Prostate gland (tissue), 2 donors: ENCODE results near the gene OR2T1. TPM values are rescaled to one million over a fixed set of nuclear protein-coding genes. Genes with fewer than 3 reads are reported as not detected.
"Not testable (repeated sequence)": the region's sequence is repeated elsewhere in the genome, so short reads cannot be mapped to it uniquely, and the experiment has no call there.

Experiments used
- DNase-seq: peaks from one replicate; pipeline ENCODE4 v3.0.0-alpha.2; 2019; ENCODE audit warnings: low spot score
- H3K27ac ChIP-seq, 2 donors: fragments of 200-600 bp; sonication (generic); 2 replicates each; pipeline ENCODE4 v1.5.1; 2017 to 2019
- H3K27me3 ChIP-seq: fragments of 200-600 bp; sonication (generic); replicated peaks from 2 replicates; pipeline ENCODE4 v1.5.1; 2019; ENCODE audit not compliant: insufficient read depth
- H3K36me3 ChIP-seq, 2 donors: fragments of 200-600 bp; sonication (generic); 1 replicate in 1 of 2; 2 replicates in 1 of 2; pipeline versions ENCODE4 v1.5.1 to v1.8.1; 2017 to 2019
- H3K4me1 ChIP-seq: fragments of 200-600 bp; sonication (generic); replicated peaks from 2 replicates; pipeline ENCODE4 v1.5.1; 2019
- H3K4me3 ChIP-seq, 2 donors: fragments of 200-600 bp; sonication (generic); 2 replicates each; pipeline ENCODE4 v1.5.1; 2017 to 2019
- H3K9me3 ChIP-seq: fragments of 200-600 bp; sonication (generic); 2 replicates; pipeline ENCODE4 v1.5.1; 2017
- POLR2AphosphoS5 ChIP-seq: sonication (generic); formaldehyde crosslinking; IDR thresholded peaks from one replicate; pipeline ENCODE4 v1.6.1; 2017; ENCODE audit warnings: antibody characterized with exemption
- WGBS: methylation state at CpG from one replicate; pipeline ENCODE4 v1.1.5; 2018; 5-methylcytosine and 5-hydroxymethylcytosine counted together
- intact Hi-C: fragments of 100-400 bp; cut with DNase I; formaldehyde crosslinking; loops from one replicate; pipeline ENCODE4 v1.14.2; 2022
- total RNA-seq, 2 donors: library from RNA; depleted of rRNA; stranded (reverse); fragments of >200 nt; gene quantifications; one replicate each; pipeline ENCODE4 v1.1.0, GENCODE V29; 2016

The OR2T1 gene
- total RNA-seq, 2 donors from 2014 or later = not detected

DNA sequence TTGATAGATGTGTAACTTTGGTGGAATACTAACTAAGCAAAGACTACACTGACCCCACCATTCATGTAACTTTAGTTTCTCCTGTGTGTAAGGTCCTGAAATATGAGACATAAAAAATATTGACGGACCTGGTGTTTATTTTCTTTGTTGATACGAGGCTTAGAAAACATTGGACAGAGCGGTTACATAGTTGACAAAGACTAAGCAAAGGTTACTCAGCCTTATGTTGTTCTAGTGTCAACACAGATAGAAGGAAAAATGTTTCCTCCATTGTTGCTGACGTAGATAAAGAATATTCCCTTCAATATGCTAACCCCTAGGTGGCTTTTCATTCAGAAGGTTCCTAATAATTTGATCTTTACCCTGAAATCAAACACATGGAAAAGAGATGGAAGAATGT lies 52.2 kb downstream of the OR2T1 start:
- H3K9me3 ChIP-seq, H3K27me3 ChIP-seq, intact Hi-C loops, H3K36me3 ChIP-seq, DNase-seq, H3K4me3 ChIP-seq, H3K27ac ChIP-seq, H3K4me1 ChIP-seq: not testable (repeated sequence)
- TF ChIP-seq POLR2AphosphoS5 = peak; percentile 8
- WGBS = 58% methylated on average over 2 of the region's 4 CpGs

DNA sequence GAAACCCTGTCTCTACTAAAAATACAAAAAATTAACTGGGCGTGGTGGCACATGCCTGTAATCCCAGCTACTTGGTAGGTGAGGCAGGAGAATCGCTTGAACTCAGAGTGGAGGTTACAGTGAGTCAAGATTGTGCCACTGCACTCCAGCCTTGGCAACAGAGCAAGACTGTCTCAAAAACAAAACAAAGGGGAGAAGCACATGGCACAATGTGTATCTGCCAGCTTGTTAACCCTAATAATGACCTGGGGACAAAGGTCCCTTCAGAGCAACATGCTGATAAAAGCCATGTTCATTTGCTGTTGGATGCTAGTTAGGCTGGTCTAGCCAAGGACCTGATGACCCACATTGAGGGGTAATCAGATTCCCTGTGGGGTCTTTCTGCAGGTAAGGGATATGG lies 53.8 kb downstream of the OR2T1 start:
- H3K27me3 ChIP-seq, intact Hi-C loops, H3K4me1 ChIP-seq, H3K9me3 ChIP-seq, H3K4me3 ChIP-seq, DNase-seq, H3K36me3 ChIP-seq: not testable (repeated sequence)
- peak overlapping the region in 1 of 2 donors; percentile 51 for H3K27ac ChIP-seq
- WGBS = no CpG with 5 or more reads among the region's 2 CpGs

Other genes with a start within 250 kb of the OR2T1 start
- gene OR2M2, start 228.2 kb upstream of the OR2T1 start, total RNA-seq = not detected
- under 1 TPM in 1 of 2 donors, not detected in 1; 0.06 TPM for gene OR2M3, start 205.8 kb upstream of the OR2T1 start, total RNA-seq
- gene OR2M4, start 171.6 kb upstream of the OR2T1 start, total RNA-seq = under 1 TPM in 1 of 2 donors, not detected in 1; 0.11 TPM
- not detected for gene OR2T33, start 125.1 kb upstream of the OR2T1 start, total RNA-seq
- not detected for gene OR2T12, start 99.6 kb upstream of the OR2T1 start, total RNA-seq
- not detected for gene OR2M7, start 78.5 kb upstream of the OR2T1 start, total RNA-seq
- gene OR14C36, start 54.3 kb upstream of the OR2T1 start, total RNA-seq = under 1 TPM in 1 of 2 donors, not detected in 1; 0.68 TPM
- not detected for gene OR2T4, start 41.4 kb upstream of the OR2T1 start, total RNA-seq
- under 1 TPM in 1 of 2 donors, not detected in 1; 0.11 TPM for gene OR2T6, start 27.3 kb upstream of the OR2T1 start, total RNA-seq
- gene OR2T2, start 42.6 kb downstream of the OR2T1 start, total RNA-seq = not detected
- gene OR2T3, start 70.3 kb downstream of the OR2T1 start, total RNA-seq = 1 to 10 TPM in 1 of 2 donors, not detected in 1; 1.5 TPM
- gene OR2T5, start 85.5 kb downstream of the OR2T1 start, total RNA-seq = not detected
- under 1 TPM in 1 of 2 donors, not detected in 1; 0.34 TPM for gene OR2G6, start 105.0 kb downstream of the OR2T1 start, total RNA-seq
- gene OR2T29, start 159.7 kb downstream of the OR2T1 start, total RNA-seq = not detected
- not detected for gene OR2T34, start 171.7 kb downstream of the OR2T1 start, total RNA-seq
- gene OR2T10, start 194.7 kb downstream of the OR2T1 start, total RNA-seq = not detected
- not detected for gene OR2T11, start 232.0 kb downstream of the OR2T1 start, total RNA-seq
- not detected for gene OR2T35, start 242.2 kb downstream of the OR2T1 start, total RNA-seq